Activated T-helper 2 cell treated with anti-CD3 and anti-CD28 coated beads, Interferon-gamma antibody, Interleukin-2, Interleukin-4, amounts not matched to agents 10 μg/mL and 5 μg/mL and 100 μg/mL, durations not matched to agents 14 hours and 24 hours and 36 hours (primary cell): ENCODE data around the gene RSU1. TPM values are rescaled to one million over a fixed set of nuclear protein-coding genes. Genes with fewer than 3 reads are reported as not detected.

Experiments used
- DNase-seq: peaks from one replicate; pipeline ENCODE4 v3.0.0; 2021; ENCODE audit warnings: low spot score
- H3K27ac Mint-ChIP-seq: one replicate; pipeline ENCODE4 v1.8.0; 2021; ENCODE audit warnings: mixed read lengths
- H3K27me3 Mint-ChIP-seq: one replicate; pipeline ENCODE4 v1.8.0; 2021; ENCODE audit warnings: low read depth, mixed read lengths
- H3K36me3 Mint-ChIP-seq: one replicate; pipeline ENCODE4 v1.8.0; 2021; ENCODE audit warnings: low read depth, mixed read lengths
- H3K4me1 Mint-ChIP-seq: one replicate; pipeline ENCODE4 v1.8.0; 2021; ENCODE audit warnings: low read depth, mixed read lengths
- H3K4me3 Mint-ChIP-seq: one replicate; pipeline ENCODE4 v1.8.0; 2021; ENCODE audit warnings: low read depth, mild to moderate bottlenecking, moderate library complexity, mixed read lengths
- H3K9me3 Mint-ChIP-seq: one replicate; pipeline ENCODE4 v1.8.0; 2021; ENCODE audit warnings: mixed read lengths
- intact Hi-C: fragments of 100-400 bp; cut with micrococcal nuclease; formaldehyde crosslinking; loops from one replicate; pipeline ENCODE4 v1.15.1; 2023
- total RNA-seq: library from RNA; stranded (reverse); gene quantifications from 2 replicates; pipeline ENCODE4 v1.2.3, GENCODE V29; 2022

RSU1 gene
- total RNA-seq, 1 donor from 2014 or later = 49.1 TPM

DNA sequence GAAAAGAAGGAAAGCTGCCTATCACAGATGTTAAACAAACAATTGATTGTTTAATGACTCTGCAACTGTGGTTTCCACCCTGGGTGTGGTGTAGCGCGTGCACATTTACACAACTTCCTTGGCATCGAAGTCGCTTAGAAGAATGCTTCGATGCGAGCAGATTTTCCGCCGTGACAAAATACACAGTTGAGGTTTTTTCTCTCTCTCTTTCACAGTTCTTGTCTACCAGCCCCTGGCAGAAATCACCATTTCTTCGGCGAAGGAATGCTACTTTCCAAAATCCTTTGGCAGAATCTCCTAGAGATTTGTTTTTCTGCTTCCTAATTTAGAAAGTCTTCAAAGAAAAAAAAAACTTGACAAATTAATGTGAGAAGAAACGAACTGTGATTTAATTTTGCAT, 224.8 kb downstream of the RSU1 start:
- DNase-seq = no peak
- intact Hi-C loops = no loop called here
- Mint-ChIP-seq H3K9me3 (no peaks in the 10 kb centered on the region), H3K4me1 (no peaks in the 10 kb centered on the region), H3K4me3 (no peak overlapping the region), H3K27me3 (no peaks in the 10 kb centered on the region), H3K27ac (no peak overlapping the region), H3K36me3 (peaks cover 10% of the 10 kb centered on the region)

DNA sequence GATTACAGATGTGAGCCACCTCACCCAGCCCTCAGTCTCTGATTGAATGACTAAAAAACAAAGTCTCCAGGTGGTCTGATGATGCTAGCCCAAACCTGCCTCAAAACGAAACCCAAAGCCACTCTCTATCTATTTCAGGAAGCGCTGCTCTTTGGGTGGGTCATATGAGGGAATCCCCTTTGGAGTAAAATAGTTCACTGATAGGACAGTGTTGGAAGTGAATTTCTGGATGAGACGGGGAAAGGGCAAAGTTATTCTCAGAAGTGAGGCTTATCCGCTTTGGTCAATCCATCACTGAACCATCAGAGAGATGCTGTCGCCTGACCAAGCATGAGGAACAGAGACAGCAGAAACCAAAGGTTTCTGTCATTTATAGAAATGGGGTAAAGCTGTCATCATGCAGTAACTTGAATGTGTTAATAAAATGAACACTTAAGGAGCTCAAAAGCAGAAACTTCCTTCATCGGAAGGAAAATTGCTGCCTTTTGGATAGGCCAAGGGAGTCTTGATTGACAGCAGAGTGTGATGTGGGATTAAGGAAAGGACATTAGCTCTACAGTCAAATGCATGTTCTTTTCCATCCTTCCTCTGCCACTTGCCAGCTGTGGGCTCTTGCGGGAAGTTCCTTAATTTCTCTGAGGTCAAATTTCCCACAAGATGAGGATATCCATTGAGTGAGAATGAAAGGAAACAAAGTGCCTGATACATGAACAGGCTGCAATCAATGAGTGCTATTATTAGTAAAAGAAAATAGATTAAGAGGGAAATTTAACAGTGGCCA, 230.7 kb downstream of the RSU1 start:
- no peak for DNase-seq
- no peaks in the 10 kb centered on the region for H3K9me3 Mint-ChIP-seq
- peaks cover 2% of the 10 kb centered on the region for H3K27me3 Mint-ChIP-seq
- no peaks in the 10 kb centered on the region for H3K4me1 Mint-ChIP-seq
- no peak overlapping the region for H3K4me3 Mint-ChIP-seq
- H3K36me3 Mint-ChIP-seq = no peaks in the 10 kb centered on the region
- intact Hi-C loops = no loop called here
- H3K27ac Mint-ChIP-seq = no peak overlapping the region

DNA sequence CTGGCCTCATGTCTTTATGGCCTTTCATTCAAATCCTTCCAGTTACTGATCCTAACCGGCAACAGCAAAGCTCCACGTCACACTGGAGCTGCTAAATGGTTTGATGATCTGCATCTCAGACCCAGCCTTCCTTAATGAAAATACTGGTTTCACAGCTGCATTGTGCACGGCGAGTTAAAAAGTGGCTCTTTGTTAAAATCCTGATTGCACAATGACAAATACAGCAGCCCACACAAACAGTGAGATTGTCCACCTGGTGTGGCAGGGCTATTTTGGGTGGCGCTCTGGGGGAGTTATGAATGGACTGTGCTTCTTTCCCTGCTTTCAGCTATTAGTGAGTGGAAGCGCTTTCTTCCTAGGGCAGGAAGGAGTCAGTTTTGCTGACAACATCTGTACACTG, 232.1 kb downstream of the RSU1 start:
- intact Hi-C loops = no loop called here
- no peaks in the 10 kb centered on the region for H3K9me3 Mint-ChIP-seq
- no peak overlapping the region for H3K27ac Mint-ChIP-seq
- peaks cover 7% of the 10 kb centered on the region for H3K27me3 Mint-ChIP-seq
- H3K4me3 Mint-ChIP-seq = no peak overlapping the region
- DNase-seq = no peak
- H3K4me1 Mint-ChIP-seq = no peaks in the 10 kb centered on the region
- H3K36me3 Mint-ChIP-seq = no peaks in the 10 kb centered on the region

DNA sequence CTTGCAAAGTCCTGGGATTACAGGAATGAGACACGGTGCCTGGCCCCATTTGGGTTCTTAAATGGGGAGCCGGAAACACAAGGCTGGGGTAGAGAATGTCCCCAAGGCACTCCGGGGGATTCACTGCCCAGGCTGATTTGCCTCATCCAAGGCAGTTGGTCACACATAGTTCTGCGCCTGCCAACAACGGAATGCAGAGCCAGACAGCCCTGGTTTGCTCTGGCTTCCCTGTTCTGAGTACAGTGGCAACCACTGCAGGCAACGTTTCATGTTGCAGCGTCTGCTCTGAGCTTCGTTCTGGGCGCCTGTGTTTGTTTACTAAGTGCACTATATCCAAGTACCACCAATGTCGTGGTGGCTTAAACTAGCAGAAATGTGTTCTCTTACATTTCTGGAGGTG, 233.8 kb downstream of the RSU1 start:
- H3K4me1 Mint-ChIP-seq = no peaks in the 10 kb centered on the region
- no peak overlapping the region for H3K27ac Mint-ChIP-seq
- H3K9me3 Mint-ChIP-seq = no peaks in the 10 kb centered on the region
- H3K27me3 Mint-ChIP-seq = peaks cover 9% of the 10 kb centered on the region
- intact Hi-C loops = no loop called here
- no peak overlapping the region for H3K4me3 Mint-ChIP-seq
- no peaks in the 10 kb centered on the region for H3K36me3 Mint-ChIP-seq
- no peak for DNase-seq

DNA sequence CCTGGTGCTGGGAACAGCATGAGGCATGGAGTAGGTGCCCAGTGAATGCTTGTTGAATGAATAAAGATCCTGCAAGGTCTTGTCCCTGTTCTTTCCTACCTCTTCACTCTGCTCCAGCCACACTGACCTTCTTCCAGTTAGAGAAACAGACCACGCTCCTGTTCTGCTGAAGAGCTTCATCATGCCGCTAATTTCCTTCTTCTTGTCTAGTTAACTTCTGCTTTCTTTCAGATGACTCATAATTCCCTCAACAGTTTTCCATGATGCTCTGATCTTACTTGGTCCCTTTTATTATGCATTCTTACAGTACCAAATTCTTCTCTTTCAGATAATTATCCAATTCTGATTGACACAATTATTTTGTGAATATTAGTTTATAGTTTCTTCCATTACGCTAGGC, 236.0 kb downstream of the RSU1 start:
- Mint-ChIP-seq H3K9me3 (no peaks in the 10 kb centered on the region), H3K4me1 (no peaks in the 10 kb centered on the region), H3K27ac (no peak overlapping the region), H3K27me3 (peaks cover 9% of the 10 kb centered on the region), H3K36me3 (no peaks in the 10 kb centered on the region), H3K4me3 (no peak overlapping the region)
- intact Hi-C loops = no loop called here
- DNase-seq = no peak

DNA sequence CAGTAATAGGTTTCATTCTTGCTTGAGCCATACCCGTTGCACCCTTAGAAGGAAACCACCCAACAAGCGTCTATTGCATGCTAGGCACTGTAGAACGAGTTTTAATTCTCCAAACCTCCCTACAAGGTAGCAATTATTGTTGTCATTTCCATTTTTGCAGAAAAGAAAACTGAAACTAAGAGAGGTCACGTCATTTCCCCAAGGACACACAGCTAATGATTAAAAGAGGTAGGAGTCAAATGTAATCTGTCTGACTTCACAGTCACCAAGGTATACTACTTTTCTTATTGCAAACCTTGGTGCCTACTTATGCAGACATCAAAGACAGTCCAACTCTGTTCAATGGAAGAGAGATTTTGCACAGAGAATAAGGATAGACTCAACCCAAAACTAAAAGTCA, 246.5 kb downstream of the RSU1 start:
- Mint-ChIP-seq H3K4me3 (no peak overlapping the region), H3K4me1 (peaks cover 2% of the 10 kb centered on the region), H3K9me3 (no peaks in the 10 kb centered on the region), H3K27ac (no peak overlapping the region), H3K27me3 (peaks cover 12% of the 10 kb centered on the region), H3K36me3 (no peaks in the 10 kb centered on the region)
- intact Hi-C loops = no loop called here
- no peak for DNase-seq

DNA sequence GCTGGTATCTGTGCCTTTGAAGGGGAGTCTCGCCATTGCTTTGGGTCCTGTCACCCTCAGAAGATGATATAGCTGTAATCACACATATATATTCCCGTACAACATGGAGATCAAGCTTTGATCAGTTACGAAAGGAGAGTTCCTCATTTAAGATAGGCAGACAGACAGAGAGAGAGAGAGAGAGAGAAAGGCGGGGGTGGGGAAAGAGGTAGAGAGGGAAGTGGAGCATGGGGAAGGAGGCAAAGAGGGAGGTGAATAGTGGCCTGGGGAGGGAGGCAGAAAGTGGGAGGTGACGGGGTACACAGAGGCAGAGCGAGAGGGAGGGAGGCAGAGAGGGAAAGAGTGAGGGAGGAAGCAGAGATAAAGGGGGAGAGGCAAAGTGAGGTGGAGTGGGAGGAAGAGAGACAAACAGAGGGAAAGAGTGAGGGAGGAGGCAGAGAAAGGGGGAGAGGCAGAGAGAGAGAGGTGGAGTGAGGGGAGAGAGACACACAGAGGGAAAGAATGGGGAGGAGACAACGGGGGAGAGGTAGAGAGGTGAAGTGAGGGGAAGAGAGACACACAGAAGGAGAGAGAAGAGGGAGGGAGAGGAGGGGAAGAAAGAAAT, 250.9 kb downstream of the RSU1 start:
- Mint-ChIP-seq H3K27ac (no peak overlapping the region), H3K9me3 (no peaks in the 10 kb centered on the region), H3K36me3 (no peaks in the 10 kb centered on the region), H3K4me1 (peaks cover 2% of the 10 kb centered on the region), H3K4me3 (no peak overlapping the region), H3K27me3 (peaks cover 3% of the 10 kb centered on the region)
- DNase-seq = no peak
- intact Hi-C loops = no loop called here

DNA sequence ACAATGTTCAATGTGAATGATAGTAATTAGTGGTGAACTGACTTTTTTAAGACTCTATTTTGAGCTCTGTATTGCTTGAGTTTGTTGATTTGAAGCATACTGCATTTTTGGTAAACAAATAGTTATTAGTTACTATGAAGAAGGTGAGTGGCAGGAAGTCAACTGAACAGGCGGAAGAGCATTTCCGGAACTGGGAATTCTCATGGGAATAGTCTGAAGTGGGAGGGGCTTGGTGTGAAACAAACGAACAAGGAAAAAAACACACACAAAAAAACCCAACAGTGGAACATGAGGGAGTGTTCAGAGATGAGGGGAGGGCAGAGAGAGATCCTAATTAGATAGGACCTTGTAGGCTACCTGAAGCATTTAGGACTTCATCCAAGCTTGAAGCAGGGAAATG, 251.6 kb downstream of the RSU1 start:
- Mint-ChIP-seq H3K9me3 (no peaks in the 10 kb centered on the region), H3K27me3 (peaks cover 3% of the 10 kb centered on the region), H3K27ac (no peak overlapping the region), H3K36me3 (no peaks in the 10 kb centered on the region), H3K4me3 (no peak overlapping the region), H3K4me1 (peaks cover 2% of the 10 kb centered on the region)
- no peak for DNase-seq
- intact Hi-C loops = no loop called here

DNA sequence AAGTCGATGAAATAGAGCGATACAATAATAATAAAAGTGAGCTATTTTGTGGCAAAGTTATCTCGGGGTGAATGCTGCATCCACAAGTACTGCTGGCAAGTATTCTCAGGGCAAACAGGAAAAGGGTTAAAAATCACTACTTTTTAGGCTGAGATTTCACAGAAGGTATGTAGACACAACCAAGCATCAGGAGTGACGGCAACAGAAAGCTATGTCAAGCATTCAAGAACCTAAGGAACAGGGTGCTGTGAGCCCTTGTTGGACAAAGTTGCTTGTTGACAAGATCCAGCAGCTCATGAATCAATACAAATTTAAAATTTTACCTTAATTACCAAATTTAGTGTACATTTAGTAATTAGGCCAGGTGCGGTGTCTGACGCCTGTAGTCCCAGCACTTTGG, 254.3 kb downstream of the RSU1 start:
- H3K4me1 Mint-ChIP-seq = peaks cover 2% of the 10 kb centered on the region
- peaks cover 5% of the 10 kb centered on the region for H3K27me3 Mint-ChIP-seq

DNA sequence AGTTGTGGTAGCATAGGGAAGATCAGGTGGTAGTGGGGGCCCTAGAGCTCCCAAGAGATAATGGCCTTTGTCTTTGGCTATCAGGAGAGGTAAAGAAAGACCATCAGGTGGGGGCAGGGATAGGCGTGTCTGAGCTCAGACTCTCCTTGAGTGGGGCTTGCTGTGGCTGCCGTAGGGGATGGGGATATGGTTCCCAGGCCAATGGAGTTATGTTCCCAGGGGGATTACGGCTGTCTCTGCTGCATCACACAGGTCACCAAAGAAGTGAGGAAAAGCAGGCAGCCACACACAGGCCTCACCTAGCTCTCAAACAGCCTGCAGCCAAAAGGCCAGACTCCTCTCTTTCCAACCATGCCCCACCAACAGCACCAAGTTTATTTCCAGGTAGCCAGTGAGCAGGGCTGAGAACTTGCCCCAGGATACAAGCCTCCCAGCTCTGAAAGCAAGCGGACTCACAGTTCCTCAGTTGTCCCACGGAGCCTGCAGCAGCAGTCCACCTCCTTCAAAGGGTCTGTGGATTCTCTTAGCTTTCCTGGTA, 257.9 kb downstream of the RSU1 start:
- Mint-ChIP-seq H3K27me3 (peaks cover 10% of the 10 kb centered on the region), H3K27ac (no peak overlapping the region), H3K9me3 (no peaks in the 10 kb centered on the region), H3K4me1 (no peaks in the 10 kb centered on the region), H3K4me3 (no peak overlapping the region), H3K36me3 (no peaks in the 10 kb centered on the region)
- no peak for DNase-seq
- intact Hi-C loops = no loop called here

More for the DNA sequence above, 254.3 kb downstream of the RSU1 start:
- Mint-ChIP-seq H3K9me3 (no peaks in the 10 kb centered on the region), H3K27ac (no peak overlapping the region), H3K4me3 (no peak overlapping the region), H3K36me3 (no peaks in the 10 kb centered on the region)
- DNase-seq = no peak
- intact Hi-C loops = no loop called here

DNA sequence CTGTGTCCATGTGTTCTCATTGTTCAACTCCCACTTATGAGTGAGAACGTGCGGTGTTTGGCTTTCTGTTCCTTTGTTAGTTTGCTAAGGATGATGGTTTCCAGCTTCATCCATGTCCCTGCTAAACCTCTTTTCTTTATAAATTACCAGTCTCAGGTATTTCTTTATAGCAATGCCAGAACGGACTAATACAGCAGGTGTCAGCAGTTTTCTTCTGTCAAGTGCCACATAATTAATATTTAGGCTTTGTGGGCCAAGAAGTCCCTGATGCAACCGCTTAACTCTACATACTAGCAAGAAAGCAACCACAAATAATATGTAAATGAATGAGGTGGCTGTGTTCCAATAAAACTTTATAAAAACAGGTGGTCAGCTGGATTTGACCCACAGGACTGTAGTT, 269.3 kb downstream of the RSU1 start:
- H3K27ac Mint-ChIP-seq = no peak overlapping the region
- H3K36me3 Mint-ChIP-seq = no peaks in the 10 kb centered on the region
- no peak overlapping the region for H3K4me3 Mint-ChIP-seq
- no peaks in the 10 kb centered on the region for H3K27me3 Mint-ChIP-seq
- intact Hi-C loops = loop anchor here (5.0 kb wide), 1 partner anchor 646 kb away; no protein-coding TSS in a partner anchor
- no peaks in the 10 kb centered on the region for H3K9me3 Mint-ChIP-seq
- no peak for DNase-seq
- H3K4me1 Mint-ChIP-seq = no peaks in the 10 kb centered on the region

DNA sequence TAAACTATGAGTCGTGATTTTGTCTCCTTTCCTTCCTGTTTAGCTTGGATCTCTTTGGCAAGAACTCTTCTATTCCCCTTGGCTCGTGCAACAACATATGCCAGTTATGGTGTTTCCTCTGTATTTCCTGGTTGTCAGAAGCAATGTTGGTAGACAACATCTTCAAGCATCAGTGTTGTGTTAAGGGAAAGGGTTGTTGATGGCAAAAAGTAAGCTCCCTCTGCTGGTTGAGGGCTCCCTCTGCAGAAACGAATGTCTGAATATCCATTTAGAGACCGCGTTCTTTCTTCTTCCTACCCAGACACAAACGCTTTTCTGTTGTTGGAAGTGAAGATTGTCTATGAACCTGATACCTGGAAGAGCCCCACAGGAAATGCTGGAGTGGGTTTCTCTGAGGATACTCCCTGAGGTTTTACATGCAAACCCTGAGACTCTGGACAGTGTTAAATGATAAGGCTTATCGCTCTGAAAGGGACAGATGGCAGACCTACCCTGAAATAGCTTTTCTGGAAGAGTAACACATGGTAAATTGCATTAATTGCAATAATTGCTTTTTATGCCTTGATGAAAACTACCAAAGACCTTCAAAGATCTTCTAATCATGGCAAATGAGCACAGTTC, 272.0 kb downstream of the RSU1 start:
- Mint-ChIP-seq H3K27me3 (no peaks in the 10 kb centered on the region), H3K36me3 (no peaks in the 10 kb centered on the region), H3K27ac (no peak overlapping the region), H3K4me3 (no peak overlapping the region), H3K9me3 (no peaks in the 10 kb centered on the region), H3K4me1 (no peaks in the 10 kb centered on the region)
- intact Hi-C loops = loop anchor here (5.0 kb wide), 1 partner anchor 643 kb away; no protein-coding TSS in a partner anchor
- DNase-seq = no peak

DNA sequence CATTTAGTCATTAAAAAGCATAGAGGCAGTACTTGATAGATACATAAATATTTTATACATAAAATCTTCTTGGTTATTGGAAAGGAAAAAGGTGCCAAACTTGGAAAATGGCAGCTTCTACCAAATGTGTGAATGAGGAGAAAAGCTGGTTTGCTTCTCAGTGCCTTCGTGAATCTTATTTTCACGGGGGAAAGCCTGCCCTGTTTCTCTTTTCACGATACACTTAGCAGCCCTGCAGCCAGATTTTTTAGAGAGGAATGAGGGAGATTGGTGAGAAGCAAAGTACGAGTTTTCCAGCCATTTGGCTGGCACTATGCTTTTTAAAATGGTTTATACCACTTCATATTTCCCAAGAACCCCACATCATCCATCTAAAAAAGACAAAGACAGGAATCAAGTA, 272.6 kb downstream of the RSU1 start:
- intact Hi-C loops = no loop called here
- Mint-ChIP-seq H3K9me3 (no peaks in the 10 kb centered on the region), H3K4me1 (no peaks in the 10 kb centered on the region), H3K27ac (no peak overlapping the region), H3K27me3 (peaks cover 4% of the 10 kb centered on the region), H3K36me3 (no peaks in the 10 kb centered on the region), H3K4me3 (no peak overlapping the region)
- no peak for DNase-seq
